K562 (cell line): ENCODE measurements around the gene KAZALD1. TPM values are rescaled to one million over a fixed set of nuclear protein-coding genes. Genes with fewer than 3 reads are reported as not detected.

ENCODE experiments used
- ATAC-seq: fragments of 200-7000 bp; cut with Tn5 transposase; 3 replicates; pipeline ENCODE4 v1.9.1; 2020; ENCODE audit warnings: moderate library complexity
- BruUV-seq: library from RNA; stranded (reverse); fragments of 400-500 nt; replicated peaks from 2 replicates; lab custom pipeline; 2021; lab: Mats Ljungman, UMichigan
- CTCF ChIA-PET: fragments of 300-600 bp; formaldehyde crosslinking; extraction: SDS; loops from one replicate; lab custom pipeline; 2021; ENCODE audit warnings: low intra/inter-chr PET ratio; lab: Yijun Ruan, JAX
- POLR2A ChIA-PET: fragments of 300-600, 350-650 bp; sonication (Branson Sonifier 250); formaldehyde crosslinking; extraction: SDS; loops from one replicate; lab custom pipeline; 2021; ENCODE audit warnings: antibody characterized with exemption, inconsistent platforms; lab: Yijun Ruan, JAX
- DNase-seq, 4 experiments: peaks; one replicate each; pipeline versions ENCODE4 v3.0.0 to v3.0.0-alpha.2; 2011 to 2018; ENCODE audit warnings: low spot score in 3 of 4, mixed read lengths in 3 of 4; ENCODE audit errors: extremely low read depth in 1 of 4
- FAIRE-seq: peaks from 2 replicates; lab custom pipeline; 2011; peaks lifted over from hg19 to GRCh38; lab: Jason Lieb, UNC
- H2AFZ ChIP-seq: 2 replicates; pipeline ENCODE4 v1.6.0; 2011; ENCODE audit warnings: low read depth, low read length, control low read depth, inconsistent platforms
- H3K27ac ChIP-seq: fragments of 200-600 bp; 3 replicates; pipeline ENCODE4 v1.8.0; 2011; ENCODE audit warnings: low read depth, mild to moderate bottlenecking, control low read depth, inconsistent platforms, low read length, moderate library complexity, mixed read lengths; ENCODE audit errors: extremely low read depth
- H3K27me3 ChIP-seq, 2 experiments: fragments of 300-600 bp in 1 of 2; 2 replicates in 1 of 2; 3 replicates in 1 of 2; pipeline versions ENCODE4 v1.6.0 to v1.8.0; 2011; ENCODE audit warnings: inconsistent platforms in 2 of 2, low read length in 2 of 2, mild to moderate bottlenecking in 1 of 2, mixed read lengths in 1 of 2, moderate library complexity in 1 of 2; ENCODE audit not compliant: control insufficient read depth in 2 of 2, insufficient read depth in 2 of 2
- H3K36me3 ChIP-seq: fragments of 300-600 bp; 3 replicates; pipeline ENCODE4 v1.8.0; 2011; ENCODE audit warnings: mild to moderate bottlenecking, low read length, inconsistent platforms; ENCODE audit not compliant: control insufficient read depth, insufficient read depth
- H3K4me1 ChIP-seq, 2 experiments: fragments of 200-600 bp in 1 of 2; replicated peaks in 1 of 2; 2 replicates in 1 of 2; 3 replicates in 1 of 2; pipeline versions ENCODE4 v1.5.1 to v1.8.0; 2011; ENCODE audit warnings: inconsistent platforms in 2 of 2, low read length in 2 of 2, mild to moderate bottlenecking in 1 of 2, mixed read lengths in 1 of 2, moderate library complexity in 1 of 2; ENCODE audit not compliant: control insufficient read depth in 2 of 2, insufficient read depth in 2 of 2
- H3K4me2 ChIP-seq: 2 replicates; pipeline ENCODE4 v1.6.1; 2011; ENCODE audit warnings: low read length, control low read depth, inconsistent platforms, mixed read lengths; ENCODE audit not compliant: insufficient read depth
- H3K4me3 ChIP-seq: fragments of 200-600 bp; sonication (generic), shearing (Covaris generic); 2 replicates; pipeline ENCODE4 v1.5.1; 2016; ENCODE audit warnings: control low read depth, inconsistent platforms
- H3K79me2 ChIP-seq: fragments of 200-600 bp; 3 replicates; pipeline ENCODE4 v1.8.0; 2011; ENCODE audit warnings: low read length, inconsistent platforms; ENCODE audit not compliant: control insufficient read depth, insufficient read depth
- H3K9ac ChIP-seq, 2 experiments: 2 replicates each; pipeline versions ENCODE4 v1.6.0 to v1.6.1; 2011; ENCODE audit warnings: low read depth in 2 of 2, low read length in 2 of 2, control low read depth in 1 of 2, inconsistent platforms in 1 of 2, mild to moderate bottlenecking in 1 of 2, mixed read lengths in 1 of 2; ENCODE audit not compliant: insufficient read depth in 1 of 2
- H3K9me1 ChIP-seq: one replicate; pipeline ENCODE4 v1.6.0; 2011; ENCODE audit warnings: inconsistent platforms, mild to moderate bottlenecking, low read length, moderate library complexity; ENCODE audit not compliant: control insufficient read depth, insufficient read depth
- H3K9me3 ChIP-seq: replicated peaks from 2 replicates; pipeline ENCODE4 v1.5.1; 2011; ENCODE audit warnings: low read depth, low read length, inconsistent platforms; ENCODE audit not compliant: control insufficient read depth, insufficient read depth
- H4K20me1 ChIP-seq: replicated peaks from 2 replicates; pipeline ENCODE4 v1.6.1; 2011; ENCODE audit warnings: low read length, inconsistent platforms, mixed read lengths; ENCODE audit not compliant: control insufficient read depth, insufficient read depth
- ARID3B ChIP-seq: fragments of 250-450 bp; sonication (Bioruptor Pico); IDR thresholded peaks from 2 replicates; pipeline ENCODE4 v1.4.0; 2020; ENCODE audit warnings: borderline replicate concordance
- C11orf30 ChIP-seq: fragments of 450-650 bp; IDR thresholded peaks from 2 replicates; pipeline ENCODE4 v1.6.1; 2016; ENCODE audit warnings: low read depth, mild to moderate bottlenecking
- CSDE1 ChIP-seq, 2 experiments: fragments of 450-650 bp; IDR thresholded peaks; 2 replicates each; pipeline ENCODE4 v1.6.1; 2016; ENCODE audit warnings: mild to moderate bottlenecking in 1 of 2
- ELF2 ChIP-seq: fragments of 250-450 bp; sonication (Bioruptor Pico); IDR thresholded peaks from 2 replicates; pipeline ENCODE4 v1.5.0; 2021; ENCODE audit warnings: mild to moderate bottlenecking
- KDM2B ChIP-seq: fragments of 250-450 bp; sonication (Bioruptor Pico); IDR thresholded peaks from 2 replicates; pipeline ENCODE4 v1.8.0; 2021; ENCODE audit warnings: mild to moderate bottlenecking, moderate library complexity
- NFRKB ChIP-seq: fragments of 450-650 bp; IDR thresholded peaks from 2 replicates; pipeline ENCODE4 v1.6.1; 2016; ENCODE audit warnings: low read depth
- PKNOX1 ChIP-seq: fragments of 450-650 bp; IDR thresholded peaks from 2 replicates; pipeline ENCODE4 v1.6.1; 2016
- PML ChIP-seq: IDR thresholded peaks from 2 replicates; pipeline ENCODE4 v1.6.1; 2012; ENCODE audit warnings: low read length, inconsistent platforms
- POLR2A ChIP-seq: fragments of 450-650 bp; conservative IDR thresholded peaks from 2 replicates; pipeline ENCODE4 v1.6.1; 2016
- RBM17 ChIP-seq: fragments of 200-400 bp; formaldehyde crosslinking; IDR thresholded peaks from 2 replicates; pipeline ENCODE4 v1.6.1; 2017; ENCODE audit warnings: low read depth, mild to moderate bottlenecking, low read length, borderline replicate concordance
- TEAD2 ChIP-seq: fragments of 450-650 bp; IDR thresholded peaks from 2 replicates; pipeline ENCODE4 v1.6.1; 2016; ENCODE audit warnings: missing genetic modification characterization, control low read depth, missing compliant biosample characterization
- TOE1 ChIP-seq, 2 experiments: fragments of 450-650 bp in 1 of 2; sonication (generic) in 1 of 2; formaldehyde crosslinking in 1 of 2; IDR thresholded peaks; 2 replicates each; pipeline versions ENCODE4 v1.7.1 to v1.8.0; 2016 to 2022; ENCODE audit warnings: borderline replicate concordance in 2 of 2, mild to moderate bottlenecking in 2 of 2, antibody characterized with exemption in 1 of 2, inconsistent platforms in 1 of 2, low read depth in 1 of 2, missing genetic modification reagents in 1 of 2, moderate library complexity in 1 of 2
- WHSC1 ChIP-seq: IDR thresholded peaks from one replicate; pipeline ENCODE4 v1.6.1; 2012; ENCODE audit warnings: low read length, control low read depth, inconsistent platforms
- ZNF12 ChIP-seq: sonication (generic); formaldehyde crosslinking; IDR thresholded peaks from 2 replicates; pipeline ENCODE4 v1.4.0; 2020; ENCODE audit warnings: mild to moderate bottlenecking, missing genetic modification reagents
- ZNF165 ChIP-seq: fragments of 250-450 bp; sonication (Bioruptor Pico); IDR thresholded peaks from 2 replicates; pipeline ENCODE4 v1.4.0; 2020; ENCODE audit warnings: borderline replicate concordance
- ZNF224 ChIP-seq: sonication (generic); formaldehyde crosslinking; IDR thresholded peaks from 2 replicates; pipeline ENCODE4 v1.8.0; 2022; ENCODE audit warnings: mild to moderate bottlenecking, missing genetic modification reagents
- ZNF282 ChIP-seq: sonication (generic); formaldehyde crosslinking; IDR thresholded peaks from 2 replicates; pipeline ENCODE4 v1.8.1; 2023; ENCODE audit warnings: missing genetic modification reagents
- ZNF444 ChIP-seq: fragments of 250-450 bp; sonication (Bioruptor Pico); IDR thresholded peaks from 2 replicates; pipeline ENCODE4 v1.4.0; 2020; ENCODE audit warnings: mild to moderate bottlenecking, moderate library complexity
- WGBS: fragments of 100-300 bp; shearing (Covaris generic); methylation state at CpG from one replicate; pipeline ENCODE4 v1.1.6; 2016; ENCODE audit warnings: low coverage, mixed read lengths; ENCODE audit not compliant: insufficient coverage; ENCODE audit errors: missing lambda C conversion rate; 5-methylcytosine and 5-hydroxymethylcytosine counted together
- in situ Hi-C: fragments of 300-500 bp; cut with MboI; formaldehyde crosslinking; loops from 4 replicates; pipeline ENCODE4 v1.15.0; 2018; ENCODE audit warnings: inconsistent platforms, mixed read lengths
- intact Hi-C: fragments of 100-400 bp; cut with micrococcal nuclease; formaldehyde crosslinking; loops from 2 replicates; pipeline ENCODE4 v1.14.2; 2022
- polyA plus RNA-seq, 8 experiments: library from polyadenylated mRNA; depleted of rRNA in 4 of 8; stranded (reverse) in 5 of 8; unstranded in 3 of 8; fragments of >200 nt; fragmentation: Nextera tagmentation in 2 of 8; fragmentation: Illumina TruSeq in 1 of 8; extraction: Ambion mirVana in 2 of 8; extraction: Trizol in 1 of 8; gene quantifications; 2 replicates each; pipeline versions ENCODE4 v1.2.1 to v1.2.3, GENCODE V29; 2011 to 2014; ENCODE audit warnings: inconsistent platforms in 1 of 8, missing spikeins in 1 of 8
- total RNA-seq, 7 experiments: library from RNA; depleted of rRNA in 6 of 7; stranded (reverse); fragments of >200 nt in 6 of 7; fragmentation: Illumina TruSeq in 2 of 7; extraction: Trizol in 2 of 7; gene quantifications; 2 replicates each; pipeline versions ENCODE4 v1.2.1 to v1.2.3, GENCODE V29; 2011 to 2021; ENCODE audit warnings: low replicate concordance in 1 of 7
- TF ChIP-seq, protein P1 (sequence below): fragments of 250-450 bp; sonication (Bioruptor Pico); IDR thresholded peaks from 2 replicates; pipeline ENCODE4 v1.9.0; 2021; ENCODE audit warnings: mild to moderate bottlenecking

KAZALD1 gene
- total and polyA plus RNA-seq, 9 of the 15 experiments (the other 6 are each of a cell fraction or from before 2014, with no cell fraction given), result 0.15 to 10.0 (median 4.9) TPM

DNA sequence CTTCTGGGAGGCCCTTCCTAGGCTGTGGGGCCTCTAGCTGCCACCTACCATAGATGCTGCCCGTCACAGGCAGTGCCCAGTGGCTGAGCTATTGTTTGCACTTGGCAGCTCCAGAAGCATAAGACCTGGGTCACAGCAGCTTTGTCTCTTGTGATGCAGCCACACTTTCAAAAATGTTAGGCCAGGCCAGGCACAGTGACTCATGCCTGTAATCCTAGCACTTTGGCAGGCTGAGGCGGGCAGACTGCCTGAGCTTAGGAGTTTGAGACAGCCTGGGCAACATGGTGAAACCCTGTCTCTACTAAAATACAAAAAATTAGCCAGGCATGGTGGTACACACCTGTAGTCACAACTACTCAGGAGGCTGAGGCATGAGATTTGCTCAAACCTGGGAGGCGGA, 9.5 kb upstream of the KAZALD1 start:
- intact Hi-C loops, result no loop called here

More for the DNA sequence above, 9.5 kb upstream of the KAZALD1 start:
- POLR2A ChIA-PET, result interaction anchor here (0.6 to 1.6 kb wide), 3 partner anchors 9 to 41 kb away, joined by 3 to 7 read pairs (median 4); no protein-coding TSS in a partner anchor
- TF ChIP-seq KDM2B (CRISPR knock-in tag), result no peak
- no peak for TF ChIP-seq PML
- no peak for TF ChIP-seq ZNF444 (CRISPR knock-in tag)
- TF ChIP-seq ZNF12, result no peak
- no peak for TF ChIP-seq WHSC1
- TF ChIP-seq PKNOX1, result no peak
- TF ChIP-seq, protein P1, sequence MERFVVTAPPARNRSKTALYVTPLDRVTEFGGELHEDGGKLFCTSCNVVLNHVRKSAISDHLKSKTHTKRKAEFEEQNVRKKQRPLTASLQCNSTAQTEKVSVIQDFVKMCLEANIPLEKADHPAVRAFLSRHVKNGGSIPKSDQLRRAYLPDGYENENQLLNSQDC (CRISPR knock-in tag), result no peak
- no peak for TF ChIP-seq ZNF165 (CRISPR knock-in tag)
- no peak for TF ChIP-seq TOE1 (IDR thresholded peaks at IDR 0.05; ENCODE audit: borderline replicate concordance)
- TF ChIP-seq TOE1 (CRISPR knock-in tag; IDR thresholded peaks at IDR 0.05; ENCODE audit: borderline replicate concordance, low read depth), result no peak
- TF ChIP-seq ZNF224, result no peak
- TF ChIP-seq ELF2 (CRISPR knock-in tag), result no peak
- no peak for TF ChIP-seq RBM17
- no peak for TF ChIP-seq C11orf30
- no peak for TF ChIP-seq CSDE1 (IDR thresholded peaks at IDR 0.05)
- no peak for TF ChIP-seq ZNF282
- TF ChIP-seq POLR2A, result no peak
- no peak for TF ChIP-seq ARID3B (CRISPR knock-in tag)
- TF ChIP-seq NFRKB, result no peak
- TF ChIP-seq TEAD2 (tag), result no peak
- Histone ChIP-seq H3K9me1 (no peaks in the 10 kb centered on the region), H4K20me1 (no peaks in the 10 kb centered on the region), H3K9me3 (no peaks in the 10 kb centered on the region), H3K4me3 (no peak overlapping the region), H3K27me3 (no peaks in the 10 kb centered on the region), H3K27ac (no peak overlapping the region), H3K9ac (no peak overlapping the region), H3K79me2 (peaks cover 17% of the 10 kb centered on the region), H3K36me3 (peaks cover 17% of the 10 kb centered on the region; the same call in 2 of the 3 replicates), H2AFZ (no peak overlapping the region), H3K4me2 (no peak overlapping the region), H3K4me1 (peaks cover 4 to 17% of the 10 kb centered on the region in 2 experiments; a peak in 3 of 5 replicates)
- DNase-seq, result no peak
- CTCF ChIA-PET, result no interaction called here
- BruUV-seq, result no TSS peak
- no peak for FAIRE-seq
- 76% methylated on average over 2 of the region's 3 CpGs for WGBS
- in situ Hi-C loops, result no loop called here
- no peak for ATAC-seq
